HepG2 (cell line): Measurements from ENCODE around the gene ZNF888. TPM values are rescaled to one million over a fixed set of nuclear protein-coding genes. Genes with fewer than 3 reads are reported as not detected.
A peak's percentile ranks its signal among the peaks of the same experiment; 100 is the strongest.

Experiments
- ATAC-seq: fragments of 200-7000 bp; cut with Tn5 transposase; 3 replicates; pipeline ENCODE4 v1.9.1; 2020; ENCODE audit warnings: mild to moderate bottlenecking, moderate library complexity
- BruUV-seq: library from RNA; stranded (reverse); fragments of 400-500 nt; replicated peaks from 2 replicates; lab custom pipeline; 2021; lab: Mats Ljungman, UMichigan
- CTCF ChIA-PET: fragments of 300-600 bp; formaldehyde crosslinking; extraction: SDS; loops from one replicate; lab custom pipeline; 2021; ENCODE audit warnings: low total read pairs, inconsistent platforms, low intra/inter-chr PET ratio; lab: Yijun Ruan, JAX
- POLR2A ChIA-PET: fragments of 350-600 bp; sonication (Branson Sonifier 250); formaldehyde crosslinking; loops from one replicate; lab custom pipeline; 2020; ENCODE audit warnings: antibody characterized with exemption, inconsistent platforms; lab: Yijun Ruan, JAX
- DNase-seq: peaks from one replicate; pipeline ENCODE4 v3.0.0-alpha.2; 2015; ENCODE audit warnings: low spot score
- FAIRE-seq: peaks from 3 replicates; lab custom pipeline; 2011; peaks lifted over from hg19 to GRCh38; lab: Jason Lieb, UNC
- H2AFZ ChIP-seq: one replicate; pipeline ENCODE4 v1.6.1; 2011; ENCODE audit warnings: low read length, inconsistent platforms
- H3K27ac ChIP-seq: fragments of 300-600 bp; 3 replicates; pipeline ENCODE4 v1.8.0; 2011; ENCODE audit warnings: mixed run types, mild to moderate bottlenecking, mixed read lengths, low read length, inconsistent platforms; ENCODE audit not compliant: insufficient read depth; ENCODE audit errors: extremely low read length
- H3K27me3 ChIP-seq, 2 experiments: fragments of 200-600 bp in 1 of 2; 2 replicates in 1 of 2; 3 replicates in 1 of 2; pipeline versions ENCODE4 v1.6.0 to v1.8.0; 2011; ENCODE audit warnings: low read length in 2 of 2, mild to moderate bottlenecking in 2 of 2, moderate library complexity in 2 of 2, inconsistent platforms in 1 of 2; ENCODE audit not compliant: insufficient read depth in 2 of 2, control insufficient read depth in 1 of 2
- H3K36me3 ChIP-seq, 2 experiments: fragments of 200-600 bp in 1 of 2; replicated peaks in 1 of 2; 2 replicates in 1 of 2; 3 replicates in 1 of 2; pipeline versions ENCODE4 v1.5.1 to v1.8.0; 2011; ENCODE audit warnings: low read length in 2 of 2, inconsistent platforms in 1 of 2; ENCODE audit not compliant: insufficient read depth in 2 of 2, control insufficient read depth in 1 of 2
- H3K4me1 ChIP-seq: 2 replicates; pipeline ENCODE4 v1.5.1; 2012; ENCODE audit warnings: low read length, inconsistent platforms; ENCODE audit not compliant: insufficient read depth
- H3K4me2 ChIP-seq: 2 replicates; pipeline ENCODE4 v1.6.0; 2011; ENCODE audit warnings: low read depth, low read length, inconsistent platforms
- H3K4me3 ChIP-seq, 3 experiments: fragments of 200-600 bp in 1 of 3; sonication (generic), shearing (Covaris generic) in 1 of 3; replicated peaks in 1 of 3; 2 replicates each; pipeline ENCODE4 v1.5.1; 2011 to 2016; ENCODE audit warnings: low read length in 3 of 3, inconsistent platforms in 2 of 3, low read depth in 2 of 3, mild to moderate bottlenecking in 2 of 3, control low read depth in 1 of 3, mixed read lengths in 1 of 3; ENCODE audit not compliant: insufficient read depth in 1 of 3
- H3K79me2 ChIP-seq: one replicate; pipeline ENCODE4 v1.6.1; 2011; ENCODE audit warnings: low read length, inconsistent platforms; ENCODE audit not compliant: insufficient read depth
- H3K9ac ChIP-seq: 2 replicates; pipeline ENCODE4 v1.6.0; 2011; ENCODE audit warnings: mild to moderate bottlenecking, low read depth, low read length, inconsistent platforms; ENCODE audit not compliant: insufficient read depth
- H3K9me3 ChIP-seq: 2 replicates; pipeline ENCODE4 v1.5.1; 2012; ENCODE audit warnings: mild to moderate bottlenecking, low read length
- H4K20me1 ChIP-seq: 2 replicates; pipeline ENCODE4 v1.6.0; 2011; ENCODE audit warnings: inconsistent platforms, mild to moderate bottlenecking, low read length, moderate library complexity; ENCODE audit not compliant: insufficient read depth
- AGO2 ChIP-seq: fragments of 200-400 bp; formaldehyde crosslinking; optimal IDR thresholded peaks from 2 replicates; pipeline ENCODE3; 2017; ENCODE audit warnings: mild to moderate bottlenecking, low read depth, low read length, moderate library complexity
- ATF1 ChIP-seq: IDR thresholded peaks from 2 replicates; pipeline ENCODE4 v1.6.1; 2016; ENCODE audit warnings: mild to moderate bottlenecking, control low read depth
- ATF7 ChIP-seq, 2 experiments: fragments of 450-650 bp in 1 of 2; sonication (generic) in 1 of 2; formaldehyde crosslinking in 1 of 2; IDR thresholded peaks; 2 replicates each; pipeline versions ENCODE4 v1.4.0 to v1.6.1; 2016 to 2020; ENCODE audit warnings: antibody characterized with exemption in 1 of 2, mild to moderate bottlenecking in 1 of 2, missing genetic modification reagents in 1 of 2
- CEBPB ChIP-seq: IDR thresholded peaks from 2 replicates; pipeline ENCODE4 v1.6.1; 2011; ENCODE audit warnings: low read depth, low read length, improper control_type of control experiment, borderline replicate concordance
- CEBPG ChIP-seq: IDR thresholded peaks from 2 replicates; pipeline ENCODE4 v1.6.1; 2016
- CHD2 ChIP-seq: IDR thresholded peaks from 2 replicates; pipeline ENCODE4 v1.6.1; 2011; ENCODE audit warnings: low read depth, low read length, improper control_type of control experiment
- GFI1 ChIP-seq: sonication (generic); formaldehyde crosslinking; IDR thresholded peaks from 2 replicates; pipeline ENCODE4 v1.5.0; 2020; ENCODE audit warnings: missing genetic modification reagents, mild to moderate bottlenecking, borderline replicate concordance
- HDAC2 ChIP-seq: sonication (generic); formaldehyde crosslinking; IDR thresholded peaks from 2 replicates; pipeline ENCODE4 v1.4.0; 2020; ENCODE audit warnings: missing genetic modification reagents
- HOXA5 ChIP-seq: sonication (generic); formaldehyde crosslinking; IDR thresholded peaks from 2 replicates; pipeline ENCODE4 v1.4.0; 2020; ENCODE audit warnings: missing genetic modification reagents
- JUND ChIP-seq: sonication (generic); formaldehyde crosslinking; IDR thresholded peaks from 2 replicates; pipeline ENCODE4 v1.8.0; 2022; ENCODE audit warnings: mild to moderate bottlenecking, missing genetic modification reagents
- NCOA5 ChIP-seq: sonication (generic); formaldehyde crosslinking; IDR thresholded peaks from 2 replicates; pipeline ENCODE4 v1.4.0; 2020; ENCODE audit warnings: missing genetic modification reagents
- REL ChIP-seq: sonication (generic); formaldehyde crosslinking; conservative IDR thresholded peaks from 2 replicates; pipeline ENCODE4 v1.8.0; 2022; ENCODE audit warnings: mild to moderate bottlenecking, missing genetic modification reagents, moderate library complexity
- RFX1 ChIP-seq: fragments of 450-650 bp; IDR thresholded peaks from 2 replicates; pipeline ENCODE4 v1.6.1; 2017
- SAP130 ChIP-seq: IDR thresholded peaks from 2 replicates; pipeline ENCODE4 v1.6.1; 2016; ENCODE audit warnings: low read depth
- SOX5 ChIP-seq: IDR thresholded peaks from 2 replicates; pipeline ENCODE4 v1.6.1; 2016; ENCODE audit warnings: borderline replicate concordance
- TP53 ChIP-seq: sonication (generic); formaldehyde crosslinking; conservative IDR thresholded peaks from 2 replicates; pipeline ENCODE4 v1.4.0; 2020; ENCODE audit warnings: missing genetic modification reagents
- ZNF329 ChIP-seq: sonication (generic); formaldehyde crosslinking; IDR thresholded peaks from 2 replicates; pipeline ENCODE4 v1.9.0; 2021; ENCODE audit warnings: low read depth, mild to moderate bottlenecking, missing genetic modification reagents
- ZNF362 ChIP-seq: sonication (generic); formaldehyde crosslinking; IDR thresholded peaks from 2 replicates; pipeline ENCODE4 v1.4.0; 2020; ENCODE audit warnings: missing genetic modification reagents, mild to moderate bottlenecking, borderline replicate concordance
- ZNF703 ChIP-seq: sonication (generic); formaldehyde crosslinking; IDR thresholded peaks from 2 replicates; pipeline ENCODE4 v1.5.1; 2020; ENCODE audit warnings: missing genetic modification reagents, mild to moderate bottlenecking, moderate library complexity, borderline replicate concordance
- ZSCAN21 ChIP-seq: sonication (generic); formaldehyde crosslinking; IDR thresholded peaks from 2 replicates; pipeline ENCODE4 v1.8.0; 2022; ENCODE audit warnings: mild to moderate bottlenecking, missing genetic modification reagents, moderate library complexity, borderline replicate concordance
- ZUFSP ChIP-seq: sonication (generic); formaldehyde crosslinking; IDR thresholded peaks from 2 replicates; pipeline ENCODE4 v1.9.0; 2021; ENCODE audit warnings: missing genetic modification reagents, mild to moderate bottlenecking, borderline replicate concordance
- WGBS: methylation state at CpG from one replicate; pipeline ENCODE4 v1.1.6; 2017; ENCODE audit warnings: low lambda C conversion rate; 5-methylcytosine and 5-hydroxymethylcytosine counted together
- in situ Hi-C: cut with HindIII; loops from 2 replicates; pipeline ENCODE4 v1.10.0; 2017; ENCODE audit warnings: low pct_unique_long_range_greater_than_20kb; ENCODE audit not compliant: extremely low pct_ligation_motif_present
- intact Hi-C: fragments of 100-400 bp; cut with micrococcal nuclease; formaldehyde crosslinking; loops from one replicate; pipeline ENCODE4 v1.10.0; 2022; ENCODE audit not compliant: unreplicated experiment
- polyA plus RNA-seq, 8 experiments: library from polyadenylated mRNA; depleted of rRNA in 3 of 8; stranded (reverse) in 7 of 8; unstranded in 1 of 8; fragments of >200 nt; fragmentation: Illumina TruSeq in 4 of 8; extraction: Trizol in 4 of 8; gene quantifications; 2 replicates each; pipeline versions ENCODE4 v1.2.1 to v1.2.3, GENCODE V29; 2011 to 2016; ENCODE audit warnings: low read depth in 4 of 8, missing spikeins in 1 of 8, mixed read lengths in 1 of 8; ENCODE audit not compliant: insufficient read depth in 1 of 8
- total RNA-seq, 5 experiments: library from RNA; depleted of rRNA; stranded (reverse); fragments of >200 nt; fragmentation: Illumina TruSeq; extraction: Trizol; gene quantifications; 2 replicates each; pipeline ENCODE4 v1.2.3, GENCODE V29; 2016; ENCODE audit warnings: low read depth in 1 of 5

Gene ZNF888
- total and polyA plus RNA-seq, 2 of the 13 experiments (the other 11 are each of a cell fraction or from before 2014, with no cell fraction given), result 1.7 to 7.6 TPM

GRCh38 chr19:52943884-52944643 lies 20.8 kb upstream of the ZNF888 start:
- in situ Hi-C loops, result no loop called here
- DNase-seq (peak; percentile 28), FAIRE-seq (no peak), ATAC-seq (no peak)
- no peaks in the 10 kb centered on the region for H4K20me1 ChIP-seq
- BruUV-seq, result no TSS peak
- CTCF ChIA-PET, result no interaction called here
- H3K4me1 ChIP-seq, result peaks cover 43% of the 10 kb centered on the region
- intact Hi-C loops, result loop anchor here (2.0 kb wide), 1 partner anchor 19 kb away; the partner anchor contains the start of gene ZNF816
- H3K36me3 ChIP-seq, result no peaks in the 10 kb centered on the region
- peak overlapping the region; percentile 82 for H3K4me2 ChIP-seq
- peak overlapping the region; percentile 90 for H3K27ac ChIP-seq
- peak overlapping the region; percentile 29 for H2AFZ ChIP-seq
- POLR2A ChIA-PET, result interaction anchor here (0.7 kb wide), 1 partner anchor 19 kb away, joined by 4 read pairs; no protein-coding TSS in a partner anchor
- peak overlapping the region in 2 of 3 experiments; percentile 39 to 52; a peak in 1 of 6 replicates for H3K4me3 ChIP-seq
- WGBS, result 68% methylated on average over 17 of the region's 17 CpGs
- peaks cover 8% of the 10 kb centered on the region for H3K79me2 ChIP-seq
- no peaks in the 10 kb centered on the region; a peak in 2 of 5 replicates for H3K27me3 ChIP-seq
- H3K9ac ChIP-seq, result no peak overlapping the region
- peaks cover 8% of the 10 kb centered on the region for H3K9me3 ChIP-seq
- peak; percentile 83; the same call in 1 of the 2 replicates for TF ChIP-seq TP53
- TF ChIP-seq GFI1, result peak; percentile 51
- no peak for TF ChIP-seq SOX5
- TF ChIP-seq HDAC2 (CRISPR knock-in tag), result no peak
- 0 out of 2 replicates have a peak, but pooled peaks have one; percentile 29 for TF ChIP-seq ZSCAN21 (CRISPR knock-in tag)
- TF ChIP-seq SAP130 (CRISPR knock-in tag), result 0 out of 2 replicates have a peak, but pooled peaks have one; percentile 13
- TF ChIP-seq JUND (CRISPR knock-in tag), result no peak
- TF ChIP-seq HOXA5 (CRISPR knock-in tag), result 0 out of 2 replicates have a peak, but pooled peaks have one; percentile 18
- TF ChIP-seq RFX1, result no peak
- TF ChIP-seq ZNF329, result no peak
- TF ChIP-seq NCOA5 (CRISPR knock-in tag), result no peak
- TF ChIP-seq ZUFSP (CRISPR knock-in tag), result no peak
- 0 out of 2 replicates have a peak, but pooled peaks have one; percentile 12 for TF ChIP-seq ZNF362
- no peak for TF ChIP-seq AGO2
- TF ChIP-seq ATF7 (IDR thresholded peaks at IDR 0.05), result peak; percentile 32; the same call in 1 of the 2 replicates
- no peak for TF ChIP-seq ATF7 (CRISPR knock-in tag; IDR thresholded peaks at IDR 0.05)
- no peak for TF ChIP-seq ATF1
- no peak for TF ChIP-seq ZNF703
- TF ChIP-seq CEBPG (CRISPR knock-in tag), result peak; percentile 85
- TF ChIP-seq CEBPB, result peak; percentile 79
- TF ChIP-seq CHD2, result no peak
- TF ChIP-seq REL, result 0 out of 2 replicates have a peak, but pooled peaks have one; percentile 43
